Activated naive CD4-positive, alpha-beta T cell (primary cell): ENCODE measurements around the gene HES2.
"Not testable (repeated sequence)": the region's sequence is repeated elsewhere in the genome, so short reads cannot be mapped to it uniquely, and the experiment has no call there.

ENCODE experiments used
- DNase-seq, 4 experiments: peaks; one replicate each; lab custom pipeline; 2025; lab: John Stamatoyannopoulos, UW

Gene HES2, protein sequence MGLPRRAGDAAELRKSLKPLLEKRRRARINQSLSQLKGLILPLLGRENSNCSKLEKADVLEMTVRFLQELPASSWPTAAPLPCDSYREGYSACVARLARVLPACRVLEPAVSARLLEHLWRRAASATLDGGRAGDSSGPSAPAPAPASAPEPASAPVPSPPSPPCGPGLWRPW

DNA sequence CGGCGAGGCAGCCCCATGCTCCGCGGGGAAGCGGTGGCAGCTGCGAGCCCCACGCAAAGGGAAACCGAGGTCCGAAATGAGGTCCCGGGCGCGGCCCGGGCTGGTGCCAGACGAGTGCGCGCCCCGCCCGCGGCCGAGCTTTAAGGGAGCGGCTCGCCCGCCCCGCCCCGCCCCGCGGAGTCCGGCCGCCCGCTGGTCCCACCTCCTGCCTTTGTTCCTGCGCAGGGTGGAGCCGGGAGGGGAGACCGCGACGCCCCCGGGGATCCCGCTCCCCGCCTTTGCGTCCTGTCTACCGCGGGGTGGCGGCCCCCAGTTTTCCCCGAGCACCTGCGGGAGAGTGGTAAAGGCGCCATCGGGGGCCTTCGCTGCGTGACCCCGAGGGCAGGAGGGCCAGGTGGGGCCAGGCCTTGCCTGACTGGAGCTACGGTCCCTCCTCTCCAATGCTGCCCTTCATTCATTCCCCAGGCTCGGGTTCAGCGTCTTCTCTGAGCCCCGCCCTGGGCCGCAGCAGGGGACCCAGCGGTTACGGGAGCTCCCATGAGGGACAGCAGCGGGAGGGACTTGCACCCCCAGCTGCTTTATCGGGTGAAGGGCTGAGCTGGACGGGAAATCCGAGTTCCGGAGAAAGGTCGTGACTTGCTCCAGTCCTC is at the start of gene HES2:
HES2 (minus strand) TSS at position 116 of the 650 bp plus-strand sequence; CDS start at position 17, 99 bp downstream.
- no peak for DNase-seq

DNA sequence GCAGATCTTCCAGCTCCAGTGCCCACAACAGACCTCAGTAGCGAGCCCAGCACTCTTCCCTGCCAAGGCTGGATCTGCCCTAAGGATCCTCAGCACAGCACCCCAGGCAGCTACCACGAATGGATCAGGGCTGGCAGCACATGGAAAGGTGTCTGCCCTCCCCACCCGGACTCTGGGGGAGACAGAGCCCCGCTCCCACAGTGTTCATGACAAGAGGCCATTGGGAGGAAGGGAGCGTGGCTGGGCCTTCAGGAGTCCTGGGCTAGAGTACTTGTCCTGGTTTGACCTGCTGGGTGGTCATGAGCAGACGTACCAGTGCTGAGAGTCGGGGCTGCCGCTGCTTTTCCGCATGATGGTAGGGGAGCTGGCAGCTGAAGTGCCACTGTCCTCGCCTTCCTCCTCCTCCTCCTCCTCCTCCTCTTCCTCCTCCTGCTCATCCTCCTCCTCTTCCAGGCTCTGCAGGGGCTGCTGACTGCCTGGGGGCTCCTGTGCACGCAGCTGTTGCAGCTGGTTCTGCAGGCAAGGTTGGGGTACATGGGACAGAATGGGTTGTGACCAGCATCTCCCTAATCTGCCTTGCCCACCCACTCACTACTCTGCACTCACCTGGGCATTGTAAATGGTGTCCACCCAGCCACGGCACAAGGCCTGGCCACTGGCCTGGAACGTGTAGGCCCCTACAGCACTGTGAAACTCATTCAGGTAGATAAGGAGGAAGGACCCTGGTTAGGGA is 49.2 kb upstream of the HES2 start:
- no peak for DNase-seq

DNA sequence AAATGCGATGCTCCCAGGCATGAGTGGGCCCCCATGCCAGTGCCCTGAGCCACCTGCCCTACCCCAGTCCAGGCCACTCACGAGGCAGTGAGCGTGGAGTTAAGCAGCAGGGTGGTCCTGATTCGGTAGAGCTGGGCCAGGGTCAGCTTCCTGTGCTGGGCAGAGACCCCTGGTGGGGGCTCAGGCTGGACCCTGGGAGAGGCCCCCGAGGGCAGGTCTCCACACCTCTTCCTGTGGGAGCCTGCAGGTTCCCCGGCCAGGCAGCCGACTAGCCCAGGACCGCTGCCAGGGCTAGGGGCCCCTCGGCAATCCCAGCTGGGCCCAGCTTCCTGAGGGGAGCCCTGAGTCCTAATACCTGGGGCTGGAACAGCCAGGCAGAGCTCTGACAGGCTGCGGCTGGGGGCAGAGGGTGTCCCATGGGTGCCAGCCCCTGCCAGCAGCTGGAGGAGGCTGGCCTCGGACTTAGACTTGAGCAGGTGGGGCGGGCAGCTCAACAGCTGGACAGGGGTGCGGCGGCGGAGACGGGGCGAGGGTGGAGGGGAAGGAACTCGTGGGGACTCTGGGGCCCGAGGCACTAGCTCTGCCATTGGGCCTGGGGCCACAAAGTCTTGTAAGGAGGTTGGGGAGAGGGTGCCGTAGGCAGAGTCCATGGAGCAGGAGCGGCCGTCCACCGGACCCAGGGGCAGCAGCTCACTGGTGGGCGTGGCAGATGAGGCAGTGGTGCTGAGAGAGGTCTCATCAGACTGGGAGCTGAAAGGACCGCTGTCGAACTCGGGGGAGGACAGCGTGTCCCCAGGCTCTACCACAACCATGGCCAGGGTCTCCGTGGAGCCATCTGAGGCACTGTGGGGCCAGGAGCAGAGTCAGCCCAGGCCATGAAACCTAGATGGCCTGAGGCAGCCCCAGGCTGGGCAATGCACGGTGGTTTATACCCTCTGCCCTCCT is 48.3 kb upstream of the HES2 start:
- no peak for DNase-seq

DNA sequence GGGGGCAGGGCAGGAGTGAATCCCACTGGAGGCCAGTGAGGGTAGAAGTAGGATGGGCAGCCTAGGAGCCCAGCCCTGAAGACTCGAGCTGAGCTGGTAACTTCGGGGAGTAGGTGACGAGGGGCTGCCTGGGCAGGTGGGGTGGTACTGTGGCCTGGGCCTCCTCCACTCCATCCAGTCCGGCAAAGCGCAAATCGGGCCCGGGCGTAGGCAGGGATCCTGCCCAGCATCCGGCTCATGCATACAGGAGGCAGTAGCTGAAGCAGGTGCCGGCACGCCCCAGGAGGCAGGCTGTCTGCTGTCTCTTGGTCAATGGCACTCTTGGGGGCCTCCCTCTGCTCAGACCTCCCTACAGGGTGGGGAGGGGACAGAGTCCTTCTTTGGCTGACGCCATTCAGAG is 47.5 kb upstream of the HES2 start:
- no peak for DNase-seq

DNA sequence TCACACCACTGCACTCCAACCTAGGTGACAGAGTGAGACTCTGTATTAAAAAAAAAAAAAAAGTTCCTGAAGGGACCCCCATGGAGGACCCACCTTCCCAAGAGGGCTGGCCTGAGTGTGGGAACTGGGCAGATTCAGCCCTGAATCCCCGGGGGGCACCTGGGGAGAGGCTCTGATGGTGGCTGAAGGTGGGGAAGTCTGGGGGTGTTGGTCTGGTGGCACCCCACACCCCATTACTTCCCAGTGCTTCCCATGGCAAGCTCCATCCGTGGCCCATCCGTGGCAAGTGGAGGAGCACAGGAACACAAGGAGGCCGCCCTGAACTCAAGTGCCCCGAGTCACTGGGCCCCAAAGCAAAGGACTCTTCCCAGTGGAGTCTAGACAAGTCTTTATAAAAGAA is 47.0 kb upstream of the HES2 start:
- no peak for DNase-seq

DNA sequence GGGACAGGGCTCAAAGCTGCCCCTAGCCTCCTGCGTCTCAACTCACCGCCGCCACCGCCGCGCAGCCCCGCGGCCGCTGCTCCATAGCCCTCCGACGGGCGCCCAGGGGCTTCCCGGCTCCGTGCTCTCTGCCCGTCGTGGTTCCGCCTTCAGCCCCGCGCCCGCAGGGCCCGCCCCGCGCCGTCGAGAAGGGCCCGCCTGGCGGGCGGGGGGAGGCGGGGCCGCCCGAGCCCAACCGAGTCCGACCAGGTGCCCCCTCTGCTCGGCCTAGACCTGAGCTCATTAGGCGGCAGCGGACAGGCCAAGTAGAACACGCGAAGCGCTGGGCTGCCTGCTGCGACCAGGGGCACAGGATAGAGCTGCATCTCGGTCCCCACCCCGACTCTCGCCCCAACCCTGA is 46.3 kb upstream of the HES2 start, which contains the start of gene TNFRSF25:
TNFRSF25 (minus strand) TSS at position 151 of the 400 bp plus-strand sequence; CDS start at position 85, 66 bp downstream.
- peak in 3 of 4 experiments; percentile 33 to 56 (median 44) for DNase-seq

DNA sequence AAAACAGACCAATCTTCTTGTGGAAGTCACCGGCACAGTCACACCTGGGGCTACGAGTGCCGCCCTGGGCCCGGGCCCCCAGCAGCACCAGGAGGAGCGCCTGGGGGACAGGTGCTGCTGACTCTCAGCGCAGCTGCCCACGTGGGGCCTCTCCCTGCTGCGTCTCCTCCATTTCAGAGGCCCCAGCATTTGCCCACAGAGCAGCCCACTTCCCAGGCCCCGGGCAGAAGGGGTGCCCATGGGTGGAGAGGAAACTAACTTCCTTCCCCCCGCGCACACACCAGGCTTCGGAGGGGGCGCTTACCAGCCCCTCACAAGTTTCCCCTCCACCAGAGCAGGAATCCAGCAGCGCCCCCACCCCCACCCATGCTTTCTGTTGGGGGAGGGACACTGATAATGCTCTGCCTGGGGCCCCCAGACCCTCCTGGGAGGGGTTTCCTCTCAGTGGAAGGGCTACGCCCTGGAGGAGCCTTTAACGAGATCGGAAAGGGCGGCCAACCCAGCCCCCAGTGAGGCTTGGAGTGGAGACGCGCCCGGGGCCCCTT is 45.8 kb upstream of the HES2 start:
- DNase-seq: peak in 3 of 4 experiments; percentile 20 to 55 (median 46)

DNA sequence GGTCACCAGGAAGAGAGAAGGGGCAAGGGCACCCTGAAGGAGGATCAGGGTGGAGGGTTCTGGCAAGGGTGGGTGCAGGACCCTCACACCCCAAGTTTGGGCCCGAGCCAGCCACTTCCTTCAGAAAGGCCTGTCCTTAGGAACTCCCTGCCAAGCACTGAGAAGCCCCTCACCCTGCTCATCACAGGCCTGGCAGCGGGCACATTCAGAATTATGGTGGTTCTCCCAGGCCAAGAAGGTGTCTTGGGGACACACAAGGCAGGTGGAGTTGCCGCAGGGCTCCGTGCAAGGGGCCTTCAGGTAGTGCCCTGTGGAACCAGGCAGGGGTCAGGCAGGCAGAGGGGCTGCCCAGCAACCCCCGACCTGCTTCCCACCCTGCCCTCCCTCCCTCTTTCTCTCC is 45.2 kb upstream of the HES2 start:
- no peak for DNase-seq

DNA sequence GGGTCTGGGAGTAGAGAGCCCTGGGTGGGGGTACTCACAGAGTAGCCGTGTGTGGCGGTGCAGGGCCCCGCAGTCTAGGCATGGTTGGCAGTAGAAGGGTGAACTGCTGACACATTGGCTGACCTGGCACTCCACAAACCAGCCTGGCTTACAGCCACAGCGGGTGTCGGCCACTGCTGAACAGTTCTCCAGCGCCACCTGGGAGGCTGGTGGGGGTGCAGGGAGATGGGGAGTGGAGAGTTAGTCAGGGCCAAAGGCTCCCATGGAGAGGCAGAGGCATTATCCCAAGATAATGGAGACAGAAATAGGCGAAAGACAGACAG is 44.8 kb upstream of the HES2 start:
- no peak for DNase-seq

DNA sequence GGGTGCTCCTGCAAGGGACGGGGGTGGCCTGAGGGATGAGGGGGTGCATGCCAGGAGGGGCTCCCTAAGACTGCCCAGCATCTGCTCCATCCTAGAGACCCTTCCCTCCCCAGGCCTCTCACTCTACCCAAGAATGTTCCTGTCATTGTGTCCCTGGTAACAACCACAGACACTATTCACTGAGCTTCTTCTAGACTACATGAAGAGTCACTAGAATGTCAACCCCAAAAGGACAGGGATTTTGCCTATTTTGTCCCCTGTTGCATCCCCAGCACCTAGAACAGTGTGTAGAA is 43.3 kb upstream of the HES2 start:
- DNase-seq: no peak

DNA sequence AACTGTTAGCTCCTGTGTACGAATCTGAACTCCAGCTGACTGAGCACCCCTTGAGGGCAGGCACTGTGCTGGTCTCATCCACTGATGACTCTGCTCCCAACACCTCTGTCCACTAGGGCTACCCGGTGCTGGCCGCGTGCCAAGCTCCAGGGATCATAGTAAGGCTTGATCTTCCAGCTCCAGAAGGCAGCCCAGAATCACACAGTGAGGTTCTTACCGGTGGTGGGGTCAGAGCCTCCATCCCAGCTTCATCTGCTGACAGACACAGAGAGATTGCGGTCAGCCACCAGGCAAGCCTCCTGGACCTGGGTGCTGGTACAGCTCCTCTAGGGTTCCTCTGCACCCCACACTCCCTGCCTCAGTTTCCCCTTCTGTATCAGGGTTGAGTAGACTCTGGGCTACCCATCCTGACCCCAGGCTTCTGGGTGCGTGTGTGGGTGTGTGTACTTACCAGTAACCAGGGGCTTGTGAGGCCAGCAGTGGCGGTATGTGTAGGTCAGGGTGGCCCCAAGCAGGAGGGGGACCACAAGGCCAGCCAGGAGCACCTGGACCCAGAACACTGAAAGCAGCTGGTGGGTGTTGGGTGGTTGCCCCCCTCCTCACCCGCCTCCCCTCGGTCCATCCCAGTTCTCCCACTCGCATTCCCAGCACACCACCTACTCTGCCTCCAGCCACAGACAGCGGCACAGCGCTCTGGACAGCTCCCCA is 42.8 kb upstream of the HES2 start:
- no peak for DNase-seq

DNA sequence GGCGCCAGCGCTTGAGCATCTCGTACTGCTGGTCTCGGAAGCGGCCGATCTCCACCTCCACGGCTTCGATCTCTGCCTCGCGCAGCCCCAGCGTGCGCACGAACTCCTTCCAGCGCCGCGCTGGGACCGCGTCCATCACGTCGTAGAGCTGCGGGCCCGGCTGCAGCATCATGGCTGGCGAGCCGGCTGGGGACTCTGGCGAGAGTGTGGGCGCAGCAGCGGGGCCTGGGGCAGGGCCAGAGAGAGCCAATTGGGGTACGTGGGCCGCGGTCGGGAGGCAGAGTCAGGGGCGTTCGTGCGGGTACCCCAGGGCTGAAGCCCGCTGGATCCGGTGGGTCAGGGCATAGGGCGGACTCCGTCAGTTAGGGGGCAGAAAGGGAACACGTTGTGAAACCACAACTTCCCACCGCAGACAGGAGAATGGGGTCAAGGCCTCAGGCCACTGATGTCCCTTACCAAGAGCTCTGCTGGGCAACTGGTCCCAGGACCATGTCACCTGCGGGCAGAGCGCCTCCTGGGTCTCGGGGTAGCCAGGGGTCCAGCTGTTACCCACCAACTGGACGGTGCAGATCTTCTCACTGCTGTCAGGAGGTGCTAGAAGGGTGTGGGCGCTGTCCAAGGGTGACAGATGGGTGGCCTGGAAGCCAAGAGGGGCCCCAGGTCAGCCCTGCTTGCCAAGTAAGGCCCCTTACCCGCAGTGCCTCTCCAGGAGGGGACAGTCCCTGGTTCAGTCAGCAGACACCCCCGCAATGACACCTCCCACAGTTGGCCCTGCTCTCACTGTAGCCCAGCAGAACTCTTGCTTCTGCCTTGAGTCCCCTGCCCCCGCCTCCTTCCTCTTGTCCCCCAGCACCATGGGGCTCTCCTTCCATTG is 42.1 kb upstream of the HES2 start:
- DNase-seq: no peak

DNA sequence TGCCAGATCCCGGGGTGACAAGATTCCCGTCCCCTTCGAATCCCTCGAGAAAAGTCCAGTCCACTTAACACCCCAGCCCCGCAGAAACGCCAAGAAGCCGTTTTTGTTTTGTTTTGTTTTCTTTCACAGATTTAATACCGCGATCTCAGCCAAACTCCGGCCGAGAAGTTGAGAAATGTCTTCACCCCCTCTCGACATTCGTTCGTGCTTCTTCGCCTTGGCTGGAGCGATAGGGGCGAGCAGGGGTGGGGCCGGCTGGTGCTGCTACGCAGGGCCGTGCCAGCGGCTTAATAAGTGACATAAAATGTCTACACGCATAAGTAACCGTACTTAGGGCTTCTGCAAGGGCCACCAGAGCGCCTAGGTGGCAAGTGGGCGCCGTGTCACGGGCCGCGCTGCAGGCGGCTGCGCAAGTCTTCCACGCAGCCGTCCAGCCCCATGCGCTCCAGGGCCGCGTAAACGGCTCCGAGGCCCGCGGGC is 41.4 kb upstream of the HES2 start:
- DNase-seq: no peak

DNA sequence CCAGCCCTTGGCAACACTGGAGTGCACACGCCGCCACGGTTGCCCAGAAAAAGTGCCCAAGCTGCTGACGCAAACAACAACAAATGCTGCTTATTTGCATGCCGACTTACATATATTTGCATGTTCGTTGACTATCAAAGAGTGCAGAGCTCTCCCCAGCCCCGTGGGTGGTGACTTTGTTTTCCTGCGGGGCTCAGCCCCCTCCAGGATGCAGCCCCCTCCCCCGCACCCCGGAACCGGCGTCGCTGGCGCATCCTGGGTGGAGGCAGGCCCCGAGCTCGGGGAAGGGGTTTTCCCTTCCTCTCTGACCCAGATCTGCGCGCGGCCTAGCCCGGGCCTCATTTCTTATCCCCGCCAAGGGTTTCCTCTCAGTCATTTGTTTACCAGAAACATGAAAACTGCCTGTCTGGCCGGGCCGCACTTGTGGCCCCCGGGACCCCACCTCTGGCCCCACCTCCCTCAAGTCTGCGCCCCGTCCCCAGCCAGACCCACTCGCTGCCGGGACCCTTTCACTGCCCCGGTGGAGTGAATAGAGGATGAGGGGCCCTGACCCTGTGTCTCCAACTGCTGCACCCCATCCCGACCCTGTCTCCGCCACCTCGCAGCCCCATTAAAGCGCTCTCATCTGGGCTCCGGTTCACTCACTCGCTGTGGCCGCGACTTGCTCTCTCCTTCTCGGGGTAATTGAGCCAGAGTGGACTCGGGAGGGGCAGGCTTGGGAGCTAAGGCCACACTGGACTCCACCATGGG is 40.8 kb upstream of the HES2 start:
- DNase-seq: peak; percentile 39 to 87 (median 68)

DNA sequence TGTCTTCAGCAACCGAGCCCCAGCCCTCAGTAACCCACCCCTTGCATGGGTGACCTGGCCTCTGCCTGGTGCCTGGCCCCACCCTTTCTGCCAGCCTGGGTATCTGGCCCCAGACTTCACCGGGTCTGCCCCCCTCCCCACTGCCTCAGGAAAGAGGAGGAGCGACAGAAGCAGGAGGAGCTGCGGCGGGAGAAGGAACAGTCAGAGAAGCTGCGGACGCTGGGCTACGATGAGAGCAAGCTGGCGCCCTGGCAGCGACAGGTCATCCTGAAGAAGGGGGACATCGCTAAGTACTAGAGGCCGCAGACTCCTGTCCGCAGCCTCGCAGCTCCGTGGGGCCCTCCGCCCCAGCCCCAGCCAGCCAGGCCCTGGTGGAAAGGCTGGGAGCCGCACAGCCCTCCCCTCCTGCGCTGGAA is 40.1 kb upstream of the HES2 start:
- DNase-seq: peak in 2 of 4 experiments; percentile 44 to 47

DNA sequence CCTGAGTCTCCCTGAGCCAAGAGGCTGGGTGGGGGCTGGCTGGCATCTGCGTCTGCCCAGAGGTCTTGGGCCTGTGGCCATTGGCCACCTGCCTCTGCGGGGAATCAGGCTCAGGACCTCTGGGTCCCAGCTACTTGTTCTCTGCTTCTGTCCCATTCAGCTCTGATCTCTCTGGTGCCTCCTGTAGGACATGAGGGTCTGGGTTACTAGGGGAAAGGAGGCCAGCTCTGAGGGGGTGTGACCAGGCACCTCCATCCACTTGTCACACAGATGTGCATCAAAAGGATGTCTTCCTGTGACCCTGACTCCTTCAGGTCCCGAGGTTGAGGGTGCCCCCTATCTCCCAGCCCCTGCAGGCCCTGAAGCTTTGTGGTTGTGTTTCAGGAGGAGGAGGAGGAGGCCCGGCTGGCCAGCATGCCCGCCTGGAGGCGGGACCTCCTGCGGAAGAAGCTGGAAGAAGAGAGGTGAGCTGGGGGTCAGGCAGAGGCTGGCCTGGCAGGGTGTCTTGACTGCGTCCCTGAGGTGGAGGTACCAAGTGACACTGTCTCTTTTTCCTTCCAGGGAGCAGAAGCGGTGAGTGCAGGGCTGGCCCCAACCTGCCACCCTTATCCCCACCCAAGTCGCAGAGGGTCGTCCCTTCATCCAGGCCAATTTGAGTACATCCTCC is 37.2 kb upstream of the HES2 start:
- DNase-seq: no peak

DNA sequence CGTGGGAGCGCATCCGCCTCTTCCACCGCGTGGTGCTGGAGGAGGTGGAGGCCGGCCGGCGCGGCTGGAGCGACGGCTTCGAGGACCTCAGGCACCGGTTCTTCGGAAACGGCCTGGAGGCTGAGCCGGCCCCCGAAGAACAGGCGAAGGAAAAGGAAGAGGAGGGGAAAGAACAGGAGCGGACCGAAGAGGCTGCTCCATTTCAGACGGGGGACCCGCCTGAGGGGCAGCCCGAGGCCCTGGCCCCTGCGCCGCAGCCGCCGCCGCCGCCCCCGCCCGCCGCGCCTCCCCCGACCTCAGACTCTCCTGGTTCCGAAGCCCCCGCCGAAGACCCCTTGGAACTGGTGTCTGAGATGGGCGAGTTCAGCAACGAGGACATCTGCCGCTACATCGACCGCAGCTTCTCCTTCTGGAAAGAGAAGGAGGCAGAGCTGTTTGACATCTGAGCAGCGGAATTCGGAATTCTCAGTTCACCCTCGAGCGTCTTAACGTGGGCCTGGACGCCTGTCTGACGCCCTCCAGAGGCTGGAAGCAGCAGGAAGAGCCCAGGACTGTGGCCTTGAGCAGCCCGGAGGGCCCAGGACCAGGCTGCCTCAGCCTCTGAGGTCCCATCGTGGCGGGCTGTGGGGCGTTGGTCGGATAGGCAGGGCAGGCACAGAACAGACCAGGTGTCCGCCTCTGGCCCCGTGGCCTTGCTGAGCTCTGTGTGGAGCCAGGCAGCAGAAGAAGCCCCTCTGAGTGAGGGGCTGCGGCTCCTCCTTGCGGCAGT is 36.2 kb upstream of the HES2 start:
- DNase-seq: not testable (repeated sequence)
